ENCODE measurements around the gene PSMD5.
A peak's percentile ranks its signal among the peaks of the same experiment; 100 is the strongest.

The PSMD5 gene

GRCh38 chr9:120862452-120862851 is 19.7 kb upstream of the PSMD5 start:
- H3K36me3 ChIP-seq (ENCODE audit: insufficient read depth, low read length) = peaks cover 95% of the 10 kb centered on the region
- TF ChIP-seq, protein P1, sequence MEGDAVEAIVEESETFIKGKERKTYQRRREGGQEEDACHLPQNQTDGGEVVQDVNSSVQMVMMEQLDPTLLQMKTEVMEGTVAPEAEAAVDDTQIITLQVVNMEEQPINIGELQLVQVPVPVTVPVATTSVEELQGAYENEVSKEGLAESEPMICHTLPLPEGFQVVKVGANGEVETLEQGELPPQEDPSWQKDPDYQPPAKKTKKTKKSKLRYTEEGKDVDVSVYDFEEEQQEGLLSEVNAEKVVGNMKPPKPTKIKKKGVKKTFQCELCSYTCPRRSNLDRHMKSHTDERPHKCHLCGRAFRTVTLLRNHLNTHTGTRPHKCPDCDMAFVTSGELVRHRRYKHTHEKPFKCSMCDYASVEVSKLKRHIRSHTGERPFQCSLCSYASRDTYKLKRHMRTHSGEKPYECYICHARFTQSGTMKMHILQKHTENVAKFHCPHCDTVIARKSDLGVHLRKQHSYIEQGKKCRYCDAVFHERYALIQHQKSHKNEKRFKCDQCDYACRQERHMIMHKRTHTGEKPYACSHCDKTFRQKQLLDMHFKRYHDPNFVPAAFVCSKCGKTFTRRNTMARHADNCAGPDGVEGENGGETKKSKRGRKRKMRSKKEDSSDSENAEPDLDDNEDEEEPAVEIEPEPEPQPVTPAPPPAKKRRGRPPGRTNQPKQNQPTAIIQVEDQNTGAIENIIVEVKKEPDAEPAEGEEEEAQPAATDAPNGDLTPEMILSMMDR (IDR thresholded peaks at IDR 0.05; ENCODE audit: borderline replicate concordance, extremely low read depth, low read length, poor library complexity, severe bottlenecking) = no peak
- TF ChIP-seq EZH2 (IDR thresholded peaks at IDR 0.05; ENCODE audit: borderline replicate concordance, low read depth, low read length, severe bottlenecking) = no peak
- H3K27ac ChIP-seq (ENCODE audit: low read length) = no peak overlapping the region

GRCh38 chr9:120861935-120862334 is 19.2 kb upstream of the PSMD5 start:
- Histone ChIP-seq H3K79me2 (ENCODE audit: insufficient read depth, low read length) (no peaks in the 10 kb centered on the region), H3K36me3 (ENCODE audit: insufficient read depth, low read length) (peaks cover 94% of the 10 kb centered on the region), H3K4me2 (ENCODE audit: insufficient read depth, low read length) (no peak overlapping the region), H3K27ac (ENCODE audit: low read length) (no peak overlapping the region), H3K4me1 (ENCODE audit: insufficient read depth, low read length) (no peaks in the 10 kb centered on the region), H4K20me1 (ENCODE audit: insufficient read depth, low read length) (peaks cover 2% of the 10 kb centered on the region; the same call in 1 of the 2 replicates), H3K4me3 (ENCODE audit: low read depth in 1 of 2, low read length in 2 of 2) (no peak overlapping the region), H2AFZ (ENCODE audit: low read depth, low read length) (no peak overlapping the region), H3K9me3 (ENCODE audit: insufficient read depth, low read length, severe bottlenecking) (no peaks in the 10 kb centered on the region), H3K27me3 (ENCODE audit: insufficient read depth, low read length, poor library complexity) (no peaks in the 10 kb centered on the region), H3K9ac (ENCODE audit: low read depth, low read length) (no peak overlapping the region)
- TF ChIP-seq EZH2 (IDR thresholded peaks at IDR 0.05; ENCODE audit: borderline replicate concordance, low read depth, low read length, severe bottlenecking) = no peak
- TF ChIP-seq, protein P1 (IDR thresholded peaks at IDR 0.05; ENCODE audit: borderline replicate concordance, extremely low read depth, low read length, poor library complexity, severe bottlenecking) = no peak
- no peak for ATAC-seq (ENCODE audit: insufficient read depth, low read depth)
- no peak for DNase-seq

More at GRCh38 chr9:120862452-120862851, 19.7 kb upstream of the PSMD5 start:
- DNase-seq (no peak), ATAC-seq (ENCODE audit: insufficient read depth, low read depth) (no peak)
- H3K9ac ChIP-seq (ENCODE audit: low read depth, low read length) = no peak overlapping the region
- H2AFZ ChIP-seq (ENCODE audit: low read depth, low read length) = no peak overlapping the region
- H3K9me3 ChIP-seq (ENCODE audit: insufficient read depth, low read length, severe bottlenecking) = no peaks in the 10 kb centered on the region
- H3K4me2 ChIP-seq (ENCODE audit: insufficient read depth, low read length) = no peak overlapping the region
- H3K79me2 ChIP-seq (ENCODE audit: insufficient read depth, low read length) = no peaks in the 10 kb centered on the region
- H3K27me3 ChIP-seq (ENCODE audit: insufficient read depth, low read length, poor library complexity) = no peaks in the 10 kb centered on the region
- no peak overlapping the region for H3K4me3 ChIP-seq (ENCODE audit: low read depth in 1 of 2, low read length in 2 of 2)
- no peaks in the 10 kb centered on the region for H3K4me1 ChIP-seq (ENCODE audit: insufficient read depth, low read length)
- peaks cover 3% of the 10 kb centered on the region; the same call in 1 of the 2 replicates for H4K20me1 ChIP-seq (ENCODE audit: insufficient read depth, low read length)

GRCh38 chr9:120860083-120860482 is 17.4 kb upstream of the PSMD5 start:
- Histone ChIP-seq H3K9me3 (ENCODE audit: insufficient read depth, low read length, severe bottlenecking) (no peaks in the 10 kb centered on the region), H3K4me2 (ENCODE audit: insufficient read depth, low read length) (no peak overlapping the region), H3K36me3 (ENCODE audit: insufficient read depth, low read length) (peaks cover 89% of the 10 kb centered on the region), H3K4me3 (ENCODE audit: low read depth in 1 of 2, low read length in 2 of 2) (no peak overlapping the region), H3K27ac (ENCODE audit: low read length) (no peak overlapping the region), H3K79me2 (ENCODE audit: insufficient read depth, low read length) (no peaks in the 10 kb centered on the region), H3K9ac (ENCODE audit: low read depth, low read length) (no peak overlapping the region), H3K4me1 (ENCODE audit: insufficient read depth, low read length) (no peaks in the 10 kb centered on the region), H2AFZ (ENCODE audit: low read depth, low read length) (no peak overlapping the region), H3K27me3 (ENCODE audit: insufficient read depth, low read length, poor library complexity) (no peaks in the 10 kb centered on the region), H4K20me1 (ENCODE audit: insufficient read depth, low read length) (no peaks in the 10 kb centered on the region)
- ATAC-seq (ENCODE audit: insufficient read depth, low read depth) (no peak), DNase-seq (no peak)
- no peak for TF ChIP-seq EZH2 (IDR thresholded peaks at IDR 0.05; ENCODE audit: borderline replicate concordance, low read depth, low read length, severe bottlenecking)
- TF ChIP-seq, protein P1 (IDR thresholded peaks at IDR 0.05; ENCODE audit: borderline replicate concordance, extremely low read depth, low read length, poor library complexity, severe bottlenecking) = no peak

GRCh38 chr9:120859361-120859760 is 16.6 kb upstream of the PSMD5 start:
- no peak overlapping the region for H3K4me3 ChIP-seq (ENCODE audit: low read depth in 1 of 2, low read length in 2 of 2)
- peak overlapping the region; percentile 1; the same call in 1 of the 2 replicates for H3K27ac ChIP-seq (ENCODE audit: low read length)
- TF ChIP-seq EZH2 (IDR thresholded peaks at IDR 0.05; ENCODE audit: borderline replicate concordance, low read depth, low read length, severe bottlenecking) = no peak
- TF ChIP-seq, protein P1 (IDR thresholded peaks at IDR 0.05; ENCODE audit: borderline replicate concordance, extremely low read depth, low read length, poor library complexity, severe bottlenecking) = no peak
- no peak for DNase-seq
- no peaks in the 10 kb centered on the region for H3K27me3 ChIP-seq (ENCODE audit: insufficient read depth, low read length, poor library complexity)
- H3K4me2 ChIP-seq (ENCODE audit: insufficient read depth, low read length) = no peak overlapping the region
- no peaks in the 10 kb centered on the region for H3K4me1 ChIP-seq (ENCODE audit: insufficient read depth, low read length)
- H3K9ac ChIP-seq (ENCODE audit: low read depth, low read length) = no peak overlapping the region
- ATAC-seq (ENCODE audit: insufficient read depth, low read depth) = no peak
- peaks cover 92% of the 10 kb centered on the region for H3K36me3 ChIP-seq (ENCODE audit: insufficient read depth, low read length)
- no peaks in the 10 kb centered on the region for H3K79me2 ChIP-seq (ENCODE audit: insufficient read depth, low read length)
- H3K9me3 ChIP-seq (ENCODE audit: insufficient read depth, low read length, severe bottlenecking) = no peaks in the 10 kb centered on the region
- no peak overlapping the region for H2AFZ ChIP-seq (ENCODE audit: low read depth, low read length)
- H4K20me1 ChIP-seq (ENCODE audit: insufficient read depth, low read length) = no peaks in the 10 kb centered on the region
